ENCODE measurements around the gene PTPRD.
"Not testable (repeated sequence)": the region's sequence is repeated elsewhere in the genome, so short reads cannot be mapped to it uniquely, and the experiment has no call there.

Gene PTPRD

GRCh38 chr9:8715788-8716187, 1897.0 kb downstream of the PTPRD start:
- Histone ChIP-seq H3K4me3 (ENCODE audit: low read length) (no peak overlapping the region), H3K9ac (ENCODE audit: low read length) (no peak overlapping the region), H3K4me1 (ENCODE audit: control insufficient read depth, insufficient read depth, low read length) (peaks cover 19% of the 10 kb centered on the region), H3K9me3 (ENCODE audit: control insufficient read depth, low read length) (no peaks in the 10 kb centered on the region), H3K36me3 (ENCODE audit: control insufficient read depth, insufficient read depth, low read length, severe bottlenecking) (no peaks in the 10 kb centered on the region), H3K27me3 (replicated peaks; ENCODE audit: control insufficient read depth, insufficient read depth, low read length) (no peaks in the 10 kb centered on the region)
- DNase-seq (ENCODE audit: low read depth) = no peak

GRCh38 chr9:8713811-8714165, 1899.0 kb downstream of the PTPRD start:
- H3K4me1 ChIP-seq (ENCODE audit: control insufficient read depth, insufficient read depth, low read length) = peaks cover 17% of the 10 kb centered on the region
- H3K4me3 ChIP-seq (ENCODE audit: low read length) = no peak overlapping the region
- H3K9ac ChIP-seq (ENCODE audit: low read length) = no peak overlapping the region
- H3K9me3 ChIP-seq (ENCODE audit: control insufficient read depth, low read length) = no peaks in the 10 kb centered on the region
- H3K27me3 ChIP-seq (replicated peaks; ENCODE audit: control insufficient read depth, insufficient read depth, low read length) = no peaks in the 10 kb centered on the region
- no peak for DNase-seq (ENCODE audit: low read depth)
- H3K36me3 ChIP-seq (ENCODE audit: control insufficient read depth, insufficient read depth, low read length, severe bottlenecking) = no peaks in the 10 kb centered on the region

- no peaks in the 10 kb centered on the region for H3K27me3 ChIP-seq (replicated peaks; ENCODE audit: control insufficient read depth, insufficient read depth, low read length)
- no peak overlapping the region for H3K4me3 ChIP-seq (ENCODE audit: low read length)
- H3K4me1 ChIP-seq (ENCODE audit: control insufficient read depth, insufficient read depth, low read length) = peaks cover 12% of the 10 kb centered on the region
- no peaks in the 10 kb centered on the region for H3K9me3 ChIP-seq (ENCODE audit: control insufficient read depth, low read length)
- no peak overlapping the region for H3K9ac ChIP-seq (ENCODE audit: low read length)
- H3K36me3 ChIP-seq (ENCODE audit: control insufficient read depth, insufficient read depth, low read length, severe bottlenecking) = no peaks in the 10 kb centered on the region
- DNase-seq (ENCODE audit: low read depth) = no peak
Measured at GRCh38 chr9:8713149-8713810, 1899.5 kb downstream of the PTPRD start.

- DNase-seq (ENCODE audit: low read depth) = no peak
- H3K4me3 ChIP-seq (ENCODE audit: low read length) = no peak overlapping the region
- H3K27me3 ChIP-seq (replicated peaks; ENCODE audit: control insufficient read depth, insufficient read depth, low read length) = no peaks in the 10 kb centered on the region
- H3K4me1 ChIP-seq (ENCODE audit: control insufficient read depth, insufficient read depth, low read length) = no peaks in the 10 kb centered on the region
- no peaks in the 10 kb centered on the region for H3K36me3 ChIP-seq (ENCODE audit: control insufficient read depth, insufficient read depth, low read length, severe bottlenecking)
- no peak overlapping the region for H3K9ac ChIP-seq (ENCODE audit: low read length)
- H3K9me3 ChIP-seq (ENCODE audit: control insufficient read depth, low read length) = no peaks in the 10 kb centered on the region
Measured at GRCh38 chr9:8709731-8710130, 1903.1 kb downstream of the PTPRD start.

- no peak for DNase-seq (ENCODE audit: low read depth)
- no peaks in the 10 kb centered on the region for H3K27me3 ChIP-seq (replicated peaks; ENCODE audit: control insufficient read depth, insufficient read depth, low read length)
- H3K9me3 ChIP-seq (ENCODE audit: control insufficient read depth, low read length) = no peaks in the 10 kb centered on the region
- H3K4me3 ChIP-seq (ENCODE audit: low read length) = no peak overlapping the region
- no peak overlapping the region for H3K9ac ChIP-seq (ENCODE audit: low read length)
- no peaks in the 10 kb centered on the region for H3K4me1 ChIP-seq (ENCODE audit: control insufficient read depth, insufficient read depth, low read length)
- H3K36me3 ChIP-seq (ENCODE audit: control insufficient read depth, insufficient read depth, low read length, severe bottlenecking) = no peaks in the 10 kb centered on the region
Measured at GRCh38 chr9:8708728-8709127, 1904.1 kb downstream of the PTPRD start.

- H3K4me1 ChIP-seq (ENCODE audit: control insufficient read depth, insufficient read depth, low read length) = no peaks in the 10 kb centered on the region
- no peaks in the 10 kb centered on the region for H3K27me3 ChIP-seq (replicated peaks; ENCODE audit: control insufficient read depth, insufficient read depth, low read length)
- no peak overlapping the region for H3K9ac ChIP-seq (ENCODE audit: low read length)
- no peak overlapping the region for H3K4me3 ChIP-seq (ENCODE audit: low read length)
- H3K9me3 ChIP-seq (ENCODE audit: control insufficient read depth, low read length) = no peaks in the 10 kb centered on the region
- no peaks in the 10 kb centered on the region for H3K36me3 ChIP-seq (ENCODE audit: control insufficient read depth, insufficient read depth, low read length, severe bottlenecking)
- no peak for DNase-seq (ENCODE audit: low read depth)
Measured at GRCh38 chr9:8706998-8707397, 1905.8 kb downstream of the PTPRD start.

GRCh38 chr9:8706531-8706930, 1906.3 kb downstream of the PTPRD start:
- Histone ChIP-seq H3K36me3 (ENCODE audit: control insufficient read depth, insufficient read depth, low read length, severe bottlenecking) (no peaks in the 10 kb centered on the region), H3K9ac (ENCODE audit: low read length) (no peak overlapping the region), H3K27me3 (replicated peaks; ENCODE audit: control insufficient read depth, insufficient read depth, low read length) (no peaks in the 10 kb centered on the region), H3K4me3 (ENCODE audit: low read length) (no peak overlapping the region), H3K9me3 (ENCODE audit: control insufficient read depth, low read length) (no peaks in the 10 kb centered on the region), H3K4me1 (ENCODE audit: control insufficient read depth, insufficient read depth, low read length) (no peaks in the 10 kb centered on the region)
- no peak for DNase-seq (ENCODE audit: low read depth)

GRCh38 chr9:8705861-8706260, 1906.9 kb downstream of the PTPRD start:
- Histone ChIP-seq H3K27me3 (replicated peaks; ENCODE audit: control insufficient read depth, insufficient read depth, low read length) (no peaks in the 10 kb centered on the region), H3K36me3 (ENCODE audit: control insufficient read depth, insufficient read depth, low read length, severe bottlenecking) (no peaks in the 10 kb centered on the region), H3K4me3 (ENCODE audit: low read length) (no peak overlapping the region), H3K9ac (ENCODE audit: low read length) (no peak overlapping the region), H3K9me3 (ENCODE audit: control insufficient read depth, low read length) (no peaks in the 10 kb centered on the region), H3K4me1 (ENCODE audit: control insufficient read depth, insufficient read depth, low read length) (no peaks in the 10 kb centered on the region)
- no peak for DNase-seq (ENCODE audit: low read depth)

- Histone ChIP-seq H3K9me3 (ENCODE audit: control insufficient read depth, low read length) (no peaks in the 10 kb centered on the region), H3K36me3 (ENCODE audit: control insufficient read depth, insufficient read depth, low read length, severe bottlenecking) (no peaks in the 10 kb centered on the region), H3K4me3 (ENCODE audit: low read length) (no peak overlapping the region), H3K4me1 (ENCODE audit: control insufficient read depth, insufficient read depth, low read length) (no peaks in the 10 kb centered on the region), H3K27me3 (replicated peaks; ENCODE audit: control insufficient read depth, insufficient read depth, low read length) (no peaks in the 10 kb centered on the region), H3K9ac (ENCODE audit: low read length) (no peak overlapping the region)
- no peak for DNase-seq (ENCODE audit: low read depth)
Measured at GRCh38 chr9:8703904-8704303, 1908.9 kb downstream of the PTPRD start.

- no peaks in the 10 kb centered on the region for H3K36me3 ChIP-seq (ENCODE audit: control insufficient read depth, insufficient read depth, low read length, severe bottlenecking)
Measured at GRCh38 chr9:8701904-8702303, 1910.9 kb downstream of the PTPRD start.

GRCh38 chr9:8697565-8697964, 1915.2 kb downstream of the PTPRD start:
- H3K4me3 ChIP-seq (ENCODE audit: low read length); H3K9ac ChIP-seq (ENCODE audit: low read length); H3K4me1 ChIP-seq (ENCODE audit: control insufficient read depth, insufficient read depth, low read length); H3K36me3 ChIP-seq (ENCODE audit: control insufficient read depth, insufficient read depth, low read length, severe bottlenecking); H3K27me3 ChIP-seq (replicated peaks; ENCODE audit: control insufficient read depth, insufficient read depth, low read length); H3K9me3 ChIP-seq (ENCODE audit: control insufficient read depth, low read length); DNase-seq (ENCODE audit: low read depth): not testable (repeated sequence)

More at GRCh38 chr9:8701904-8702303, 1910.9 kb downstream of the PTPRD start:
- H3K4me1 ChIP-seq (ENCODE audit: control insufficient read depth, insufficient read depth, low read length) = no peaks in the 10 kb centered on the region
- no peaks in the 10 kb centered on the region for H3K9me3 ChIP-seq (ENCODE audit: control insufficient read depth, low read length)
- no peak overlapping the region for H3K9ac ChIP-seq (ENCODE audit: low read length)
- DNase-seq (ENCODE audit: low read depth) = no peak
- no peak overlapping the region for H3K4me3 ChIP-seq (ENCODE audit: low read length)
- H3K27me3 ChIP-seq (replicated peaks; ENCODE audit: control insufficient read depth, insufficient read depth, low read length) = no peaks in the 10 kb centered on the region

GRCh38 chr9:8696516-8696915, 1916.3 kb downstream of the PTPRD start:
- no peak for DNase-seq (ENCODE audit: low read depth)
- no peak overlapping the region for H3K9ac ChIP-seq (ENCODE audit: low read length)
- no peaks in the 10 kb centered on the region for H3K4me1 ChIP-seq (ENCODE audit: control insufficient read depth, insufficient read depth, low read length)

More at GRCh38 chr9:8696516-8696915, 1916.3 kb downstream of the PTPRD start:
- H3K4me3 ChIP-seq (ENCODE audit: low read length) = no peak overlapping the region
- H3K9me3 ChIP-seq (ENCODE audit: control insufficient read depth, low read length) = no peaks in the 10 kb centered on the region
- no peaks in the 10 kb centered on the region for H3K27me3 ChIP-seq (replicated peaks; ENCODE audit: control insufficient read depth, insufficient read depth, low read length)
- H3K36me3 ChIP-seq (ENCODE audit: control insufficient read depth, insufficient read depth, low read length, severe bottlenecking) = no peaks in the 10 kb centered on the region
